GM15510 (cell line): Measurements from ENCODE around the gene COQ9.

Source experiments
- POLR2A ChIP-seq: IDR thresholded peaks from 3 replicates; pipeline ENCODE4 v1.6.1; 2011; ENCODE audit warnings: borderline replicate concordance; ENCODE audit not compliant: insufficient read length; ENCODE audit errors: extremely low read depth

Gene COQ9

DNA sequence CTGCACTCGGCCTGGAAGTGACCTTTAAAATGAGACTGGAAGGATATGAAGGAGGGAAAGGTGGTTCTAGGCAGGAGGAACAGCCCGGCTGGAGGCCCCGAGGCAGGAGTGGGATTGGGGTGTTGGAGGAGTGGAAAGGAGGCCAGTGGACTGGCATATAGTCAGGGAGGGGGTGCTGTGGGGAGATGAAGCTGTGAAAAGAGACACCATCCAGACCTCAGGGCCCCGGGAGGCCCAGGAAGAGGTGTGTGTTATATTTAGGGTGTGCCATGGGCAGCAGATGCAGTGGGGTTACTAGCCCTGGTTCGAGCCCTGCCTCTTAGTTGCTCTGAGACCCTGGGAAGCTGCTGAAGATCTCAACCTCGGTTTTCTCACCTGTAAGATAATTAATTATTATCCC lies 57.9 kb downstream of the COQ9 start:
- no peak for TF ChIP-seq POLR2A

DNA sequence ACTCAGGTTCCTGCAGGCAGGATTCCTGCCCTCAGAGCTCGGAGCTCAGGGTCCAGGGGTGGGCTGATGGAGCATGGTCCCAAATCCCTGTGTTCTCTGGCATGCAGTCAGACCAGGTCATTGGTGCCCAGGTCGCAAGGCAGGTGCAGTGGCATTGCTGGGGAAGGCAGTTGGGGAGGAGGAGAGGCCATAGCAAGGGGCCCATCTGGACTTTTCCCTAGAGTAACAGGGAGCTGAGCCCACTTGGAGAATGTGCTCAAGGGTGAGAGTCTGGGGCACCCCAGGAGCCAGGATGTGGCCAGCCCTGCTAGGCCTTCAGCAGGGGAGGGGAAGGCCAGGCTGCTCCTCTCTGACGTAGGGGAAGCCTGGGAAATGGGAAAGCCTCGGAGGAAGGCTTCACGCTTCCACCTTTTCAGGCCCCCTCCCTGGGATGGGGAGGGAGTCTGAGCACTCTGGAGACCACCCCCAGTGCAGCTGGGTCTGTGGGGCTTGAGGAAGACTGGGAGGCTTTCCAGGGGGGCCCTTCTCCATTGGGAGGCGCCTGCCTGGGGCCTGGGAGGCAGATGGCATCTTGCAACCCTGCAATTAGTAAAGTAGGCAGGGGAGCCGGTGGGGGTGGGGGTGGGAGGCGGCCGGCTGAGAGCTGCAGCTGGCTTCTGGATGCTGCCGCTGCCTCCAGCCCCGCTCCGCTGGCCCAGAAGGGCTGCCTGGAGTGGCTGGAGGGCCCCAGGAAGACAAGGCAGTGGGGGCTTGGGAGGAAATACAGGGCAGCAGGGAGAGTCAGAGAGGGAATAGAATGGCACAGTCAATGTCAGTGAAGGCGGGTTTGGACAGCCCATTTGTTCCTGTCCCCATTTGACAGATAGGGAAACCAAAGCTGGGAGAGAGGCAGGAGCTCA lies 60.1 kb downstream of the COQ9 start:
- no peak for TF ChIP-seq POLR2A

DNA sequence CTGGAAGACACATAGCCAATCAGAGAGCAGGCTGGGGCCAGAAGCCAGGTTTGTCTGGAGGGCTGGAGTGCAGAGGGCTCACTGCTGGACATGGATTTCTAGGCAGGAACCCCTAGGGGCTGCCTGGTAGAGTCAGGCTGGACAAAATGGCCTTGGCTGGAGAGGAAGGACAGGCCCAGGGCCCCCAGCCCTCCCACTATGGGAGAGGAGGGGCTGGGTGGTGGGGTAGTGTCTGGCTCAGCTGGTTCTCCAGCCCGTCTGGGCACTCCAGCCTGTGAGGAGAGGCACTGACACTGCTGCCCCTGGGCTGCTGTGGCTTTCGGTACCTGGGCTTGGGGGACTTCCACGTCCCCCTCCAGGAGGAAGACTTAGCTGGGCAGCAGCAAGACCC lies 60.8 kb downstream of the COQ9 start:
- no peak for TF ChIP-seq POLR2A

DNA sequence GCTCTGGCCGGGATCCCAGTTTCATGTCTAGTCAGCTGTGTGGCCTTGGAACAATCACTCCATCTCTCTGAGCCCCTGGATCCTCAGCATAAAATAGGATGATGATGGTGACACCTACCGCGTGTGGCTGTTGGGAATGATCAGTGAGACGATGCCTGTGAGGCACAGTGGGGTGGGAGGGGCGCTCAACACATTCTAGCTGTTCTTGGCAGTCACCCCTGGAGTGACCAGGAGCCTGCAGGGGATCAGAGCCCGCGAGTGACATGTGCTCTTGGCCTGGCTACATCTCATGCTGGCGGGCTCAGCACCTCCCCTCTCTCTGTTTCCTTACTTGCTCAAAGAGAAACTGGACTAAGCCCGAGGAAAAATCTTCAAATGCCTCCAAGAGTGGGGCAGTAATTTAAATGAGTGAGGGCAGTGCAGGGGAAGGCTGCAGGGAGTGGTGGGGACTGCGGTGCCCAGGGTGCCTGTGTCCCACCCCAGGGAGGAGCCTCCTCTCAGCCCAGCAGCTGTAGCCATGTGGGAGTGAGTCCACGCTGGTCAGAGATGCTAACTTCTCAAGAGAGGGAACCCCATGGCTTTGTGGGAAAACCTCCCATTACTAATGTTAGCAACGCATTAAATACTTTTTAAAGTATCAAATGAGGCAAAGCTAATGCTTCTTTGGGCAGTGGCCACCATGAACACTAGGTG lies 62.1 kb downstream of the COQ9 start:
- no peak for TF ChIP-seq POLR2A

DNA sequence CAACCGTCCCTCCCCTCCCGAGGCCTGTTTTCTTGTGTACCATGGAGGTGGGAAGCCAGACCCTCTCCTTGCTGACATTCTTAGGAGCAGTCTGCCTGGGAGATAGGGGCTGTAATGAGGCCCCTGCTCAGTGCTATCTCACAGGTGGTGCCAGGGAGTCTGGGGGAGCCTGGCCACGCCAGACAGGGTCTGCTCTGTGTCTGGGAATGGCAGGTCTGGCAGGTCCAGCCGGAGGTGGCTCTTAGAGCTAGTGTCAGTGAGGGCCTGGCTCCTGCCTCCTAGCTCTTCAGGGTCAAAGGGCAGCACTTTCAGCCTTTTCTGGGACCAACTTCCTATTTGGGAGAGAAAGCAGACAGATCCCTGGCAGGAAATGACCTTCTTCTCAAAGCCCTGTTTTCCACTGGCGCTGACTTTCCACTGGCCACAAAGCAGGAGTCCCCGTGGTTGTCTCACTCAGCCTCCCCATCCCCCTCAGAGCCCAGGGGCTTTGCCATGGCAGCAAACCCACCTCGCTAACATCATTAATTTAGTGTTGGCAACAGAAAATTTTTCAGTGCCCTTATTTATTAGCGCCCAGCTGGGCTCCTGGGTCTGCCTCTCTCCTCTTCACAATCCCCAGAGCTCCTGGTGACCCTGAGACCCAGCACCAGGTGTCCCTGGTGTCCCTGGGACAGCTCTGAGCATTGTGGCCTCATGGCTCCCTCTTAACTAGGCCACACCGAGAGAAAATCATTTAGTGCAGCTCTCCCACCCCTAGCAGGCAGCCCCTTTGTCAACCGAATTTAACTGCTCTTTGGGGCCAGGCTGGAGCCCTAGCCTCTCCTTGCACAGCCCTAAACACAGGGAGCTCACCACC lies 63.0 kb downstream of the COQ9 start:
- TF ChIP-seq POLR2A, result no peak
